CD4-positive, alpha-beta T cell (primary cell): Measurements from ENCODE around the gene CAMK2A. TPM values are rescaled to one million over a fixed set of nuclear protein-coding genes. Genes with fewer than 3 reads are reported as not detected.

ENCODE experiments used
- ATAC-seq: fragments of 200-7000 bp; cut with Tn5 transposase; one replicate; pipeline ENCODE4 v1.10.0; 2022; ENCODE audit warnings: mild to moderate bottlenecking; ENCODE audit not compliant: poor library complexity
- CTCF ChIA-PET: fragments of 350-600 bp; sonication (Branson Sonifier 250); formaldehyde crosslinking; loops from one replicate; lab custom pipeline; 2021; ENCODE audit warnings: antibody characterized with exemption, inconsistent platforms; lab: Charles Lee
- POLR2A ChIA-PET: fragments of 350-600 bp; sonication (Branson Sonifier 250); formaldehyde crosslinking; loops from one replicate; lab custom pipeline; 2021; ENCODE audit warnings: antibody characterized with exemption, inconsistent platforms; lab: Charles Lee
- DNase-seq, 14 experiments: peaks; one replicate each; pipeline ENCODE4 v3.0.0-alpha.2; 2013 to 2020; ENCODE audit warnings: mixed read lengths in 2 of 14
- H3K27ac ChIP-seq, 2 donors: one replicate each; pipeline versions ENCODE4 v1.5.1 to v1.7.0; 2013; ENCODE audit warnings: low read length in 2 of 2, low read depth in 1 of 2, mild to moderate bottlenecking in 1 of 2
- H3K27me3 ChIP-seq, 2 experiments: 1 replicate in 1 of 2; 2 replicates in 1 of 2; pipeline versions ENCODE4 v1.6.1 to v1.7.0; 2013; ENCODE audit warnings: low read length in 2 of 2, control low read depth in 1 of 2, mild to moderate bottlenecking in 1 of 2, moderate library complexity in 1 of 2; ENCODE audit not compliant: insufficient read depth in 2 of 2, control insufficient read depth in 1 of 2
- H3K36me3 ChIP-seq: one replicate; pipeline ENCODE4 v1.6.1; 2013; ENCODE audit warnings: low read length, control low read depth; ENCODE audit not compliant: insufficient read depth
- H3K4me1 ChIP-seq: one replicate; pipeline ENCODE4 v1.6.1; 2013; ENCODE audit warnings: low read length, control low read depth; ENCODE audit not compliant: insufficient read depth
- H3K4me3 ChIP-seq: one replicate; pipeline ENCODE4 v1.5.1; 2013; ENCODE audit warnings: mild to moderate bottlenecking, low read length, moderate library complexity
- H3K9me3 ChIP-seq, 2 experiments: 1 replicate in 1 of 2; 2 replicates in 1 of 2; pipeline versions ENCODE4 v1.6.1 to v1.7.0; 2013; ENCODE audit warnings: low read length in 2 of 2, mild to moderate bottlenecking in 2 of 2, control low read depth in 1 of 2, moderate library complexity in 1 of 2; ENCODE audit not compliant: control insufficient read depth in 1 of 2, insufficient read depth in 1 of 2
- H3K27ac Mint-ChIP-seq: one replicate; pipeline ENCODE4 v1.8.0; 2020; ENCODE audit warnings: mixed read lengths
- H3K27me3 Mint-ChIP-seq: one replicate; pipeline ENCODE4 v1.8.0; 2021; ENCODE audit warnings: mixed read lengths
- H3K36me3 Mint-ChIP-seq: one replicate; pipeline ENCODE4 v1.8.0; 2021; ENCODE audit warnings: low read depth, mixed read lengths
- H3K4me1 Mint-ChIP-seq: one replicate; pipeline ENCODE4 v1.8.0; 2021; ENCODE audit warnings: low read depth, mixed read lengths
- H3K4me3 Mint-ChIP-seq: one replicate; pipeline ENCODE4 v1.8.0; 2020; ENCODE audit warnings: mild to moderate bottlenecking, mixed read lengths
- H3K9me3 Mint-ChIP-seq: one replicate; pipeline ENCODE4 v1.8.0; 2020; ENCODE audit warnings: mixed read lengths
- CTCF ChIP-seq: fragments of 200-600 bp; IDR thresholded peaks from one replicate; pipeline ENCODE4 v1.8.0; 2022; ENCODE audit warnings: antibody characterized with exemption, mild to moderate bottlenecking
- intact Hi-C, 2 experiments: fragments of 100-400 bp; cut with DNase I in 1 of 2; cut with micrococcal nuclease in 1 of 2; formaldehyde crosslinking; loops; one replicate each; pipeline versions ENCODE4 v1.15.1 to v1.9.0; 2023 to 2025; cut with DNase I, micrococcal nuclease
- total RNA-seq, 174 experiments: library from RNA in 2 of 174; stranded (reverse) in 2 of 174; gene quantifications; one replicate each; pipeline ENCODE4 v1.2.3 and lab custom pipeline; 2021 to 2026

Gene CAMK2A
- total RNA-seq, 2 experiments from 2014 or later, result 0.05 to 0.22 TPM

DNA sequence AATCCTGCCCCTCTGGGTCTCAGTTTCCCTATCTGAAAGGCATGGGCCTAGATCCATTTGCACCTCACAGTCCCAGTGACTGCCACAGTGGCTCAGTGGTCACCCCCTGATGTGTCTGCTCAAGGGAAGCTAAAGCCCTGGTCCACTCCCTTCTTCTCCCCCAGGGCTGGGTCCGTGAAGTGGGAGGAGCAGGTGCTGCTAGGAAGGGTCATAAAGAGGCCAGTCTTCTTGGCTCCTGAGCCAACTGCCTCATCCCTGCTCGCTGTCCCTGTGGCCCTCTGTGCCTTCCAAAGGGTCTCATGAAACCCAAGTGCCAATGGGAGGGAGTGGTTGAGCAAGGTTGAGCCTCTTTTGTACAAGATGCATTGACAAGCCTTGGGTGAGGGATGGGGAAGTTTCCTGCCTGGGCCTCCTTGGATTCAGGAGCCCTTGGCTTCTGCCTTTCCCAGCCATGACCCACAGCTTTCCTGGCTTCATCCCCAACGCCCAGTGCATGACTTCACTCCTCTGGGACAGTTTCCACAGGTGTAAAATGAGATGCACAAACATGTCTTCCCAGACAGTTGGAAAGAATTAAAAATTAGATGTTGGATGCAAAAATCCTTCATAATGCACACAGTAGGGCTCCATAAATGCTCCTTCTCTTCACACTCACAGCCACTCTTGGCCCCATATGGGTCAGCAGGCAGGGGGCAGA is 101.3 kb downstream of the CAMK2A start:
- ATAC-seq, result no peak
- Mint-ChIP-seq H3K4me3 (no peak overlapping the region), H3K27me3 (peaks cover 43% of the 10 kb centered on the region), H3K4me1 (no peaks in the 10 kb centered on the region), H3K27ac (no peak overlapping the region), H3K9me3 (no peaks in the 10 kb centered on the region), H3K36me3 (no peaks in the 10 kb centered on the region)
- no peak for TF ChIP-seq CTCF
- Histone ChIP-seq H3K36me3 (no peaks in the 10 kb centered on the region), H3K4me3 (no peak overlapping the region), H3K27me3 (peaks cover 26% of the 10 kb centered on the region in 2 experiments), H3K4me1 (no peaks in the 10 kb centered on the region), H3K9me3 (no peaks in the 10 kb centered on the region), H3K27ac (no peak overlapping the region)
- intact Hi-C loops, result no loop called here
- DNase-seq, result no peak
- ChIA-PET POLR2A (no interaction called here), CTCF (no interaction called here)

DNA sequence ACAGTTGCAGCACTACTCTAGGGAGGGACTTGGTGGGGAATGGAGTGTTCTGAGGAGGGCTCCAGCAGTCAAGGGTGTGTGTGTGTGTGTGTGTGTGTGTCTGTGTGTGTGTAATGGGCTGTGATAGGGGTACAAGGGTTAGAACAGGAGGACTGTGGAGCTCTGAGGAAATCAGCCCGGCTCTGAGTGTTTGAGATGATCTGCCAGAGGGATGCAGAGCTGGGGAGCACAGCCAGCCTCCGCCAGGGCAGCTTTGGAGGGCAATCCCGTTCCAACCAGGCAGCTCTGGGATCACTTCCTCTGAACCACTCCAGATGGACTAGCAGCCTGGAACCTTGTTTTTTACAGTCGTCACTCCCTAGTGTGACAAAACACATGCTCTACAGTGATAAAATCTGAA is 102.7 kb downstream of the CAMK2A start:
- no peak for TF ChIP-seq CTCF
- CTCF ChIA-PET, result no interaction called here
- no peaks in the 10 kb centered on the region for H3K9me3 Mint-ChIP-seq

DNA sequence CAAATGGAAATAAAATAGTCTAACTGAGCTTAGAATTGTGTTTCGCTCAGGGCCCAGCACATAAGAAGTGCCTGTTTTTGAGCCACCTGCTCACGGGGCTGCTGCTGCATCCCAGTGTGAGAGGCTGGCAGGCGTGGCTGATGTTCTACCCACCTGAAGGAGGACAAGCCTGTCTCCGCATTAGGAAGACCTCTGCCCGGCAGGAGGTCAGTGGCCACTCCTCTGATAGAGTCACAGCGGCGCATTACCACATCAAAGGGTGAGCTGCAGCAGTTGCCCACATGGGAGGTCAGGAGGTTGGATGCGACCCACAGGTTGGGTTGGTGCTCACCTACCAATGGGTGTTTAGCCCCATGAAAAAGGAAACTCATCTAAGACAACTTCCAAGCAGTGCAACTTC is 103.4 kb downstream of the CAMK2A start:
- POLR2A ChIA-PET, result no interaction called here
- no peak overlapping the region for H3K27ac Mint-ChIP-seq
- no peaks in the 10 kb centered on the region for H3K36me3 Mint-ChIP-seq
- H3K36me3 ChIP-seq, result no peaks in the 10 kb centered on the region
- no peak for DNase-seq
- no peaks in the 10 kb centered on the region for H3K4me1 ChIP-seq
- H3K4me3 Mint-ChIP-seq, result no peak overlapping the region
- peaks cover 28% of the 10 kb centered on the region for H3K27me3 Mint-ChIP-seq
- H3K27ac ChIP-seq, result no peak overlapping the region
- CTCF ChIA-PET, result no interaction called here
- no peaks in the 10 kb centered on the region for H3K9me3 Mint-ChIP-seq
- TF ChIP-seq CTCF, result no peak
- no peaks in the 10 kb centered on the region for H3K4me1 Mint-ChIP-seq
- peaks cover 21 to 25% of the 10 kb centered on the region in 2 experiments for H3K27me3 ChIP-seq
- H3K9me3 ChIP-seq, result no peaks in the 10 kb centered on the region
- ATAC-seq, result no peak
- intact Hi-C loops, result no loop called here
- H3K4me3 ChIP-seq, result no peak overlapping the region

More for the DNA sequence above, 102.7 kb downstream of the CAMK2A start:
- H3K27ac Mint-ChIP-seq, result no peak overlapping the region
- POLR2A ChIA-PET, result no interaction called here
- Histone ChIP-seq H3K36me3 (no peaks in the 10 kb centered on the region), H3K27ac (no peak overlapping the region), H3K27me3 (peaks cover 21 to 26% of the 10 kb centered on the region in 2 experiments), H3K4me1 (no peaks in the 10 kb centered on the region), H3K9me3 (no peaks in the 10 kb centered on the region), H3K4me3 (no peak overlapping the region)
- no peak overlapping the region for H3K4me3 Mint-ChIP-seq
- no peak for ATAC-seq
- DNase-seq, result no peak
- peaks cover 34% of the 10 kb centered on the region for H3K27me3 Mint-ChIP-seq
- no peaks in the 10 kb centered on the region for H3K4me1 Mint-ChIP-seq
- intact Hi-C loops, result no loop called here
- no peaks in the 10 kb centered on the region for H3K36me3 Mint-ChIP-seq
